GM12873 (cell line): ENCODE measurements around the gene UGP2.

ENCODE experiments used
- CTCF ChIP-seq: IDR thresholded peaks from 2 replicates; pipeline ENCODE4 v1.5.1; 2012; ENCODE audit warnings: low read depth, mild to moderate bottlenecking, moderate library complexity, low read length, control low read depth; ENCODE audit not compliant: insufficient read depth; ENCODE audit errors: missing control alignments

UGP2 gene

DNA sequence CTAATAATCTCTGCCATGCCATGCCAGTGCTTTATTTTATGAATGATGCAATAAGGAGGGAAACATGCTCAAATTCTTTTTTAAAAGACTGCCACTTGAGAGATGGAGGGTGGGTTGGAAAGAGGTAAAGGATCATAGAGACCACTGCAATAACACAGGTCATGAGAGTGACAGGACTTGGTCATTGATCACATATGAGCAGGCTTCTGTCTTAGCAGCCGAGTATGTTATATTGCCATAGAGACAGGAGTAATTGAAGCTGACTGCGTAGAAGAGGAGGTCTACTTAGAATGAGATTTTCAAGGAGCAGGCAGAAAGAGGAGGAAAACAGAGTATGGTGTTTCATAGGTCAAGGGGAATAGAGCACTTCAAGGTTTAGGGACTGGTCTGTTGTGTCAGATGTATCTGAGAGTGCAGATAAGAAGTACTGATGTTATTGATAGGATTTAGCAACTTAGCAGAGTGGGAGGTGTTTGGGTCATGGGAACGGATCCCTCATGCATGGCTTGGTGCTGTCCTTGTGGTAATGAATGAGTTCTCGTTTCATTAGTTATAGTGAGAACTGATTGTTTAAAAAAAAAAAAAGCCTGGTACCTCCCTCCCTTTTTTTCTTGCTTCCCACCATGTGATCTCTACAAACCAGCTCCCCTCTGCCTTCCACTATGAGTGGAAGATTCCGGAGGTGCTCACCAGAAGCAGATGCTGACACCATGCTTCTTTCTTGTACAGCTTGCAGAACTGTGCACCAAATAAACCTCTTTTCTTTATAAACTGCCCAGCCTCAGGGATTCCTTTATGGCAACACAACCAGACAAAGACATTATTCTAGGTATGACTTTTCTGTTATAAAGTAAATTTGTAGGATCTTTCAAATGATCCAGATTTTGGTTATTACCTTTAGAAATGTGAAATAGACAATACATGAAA lies 32.8 kb downstream of the UGP2 start:
- TF ChIP-seq CTCF, result no peak

- no peak for TF ChIP-seq CTCF
Measured at GRCh38 chr2:63875131-63875527, 33.4 kb downstream of the UGP2 start.

GRCh38 chr2:63875559-63876245 lies 34.0 kb downstream of the UGP2 start:
- TF ChIP-seq CTCF, result no peak

GRCh38 chr2:63876311-63876710 lies 34.6 kb downstream of the UGP2 start:
- TF ChIP-seq CTCF, result no peak

DNA sequence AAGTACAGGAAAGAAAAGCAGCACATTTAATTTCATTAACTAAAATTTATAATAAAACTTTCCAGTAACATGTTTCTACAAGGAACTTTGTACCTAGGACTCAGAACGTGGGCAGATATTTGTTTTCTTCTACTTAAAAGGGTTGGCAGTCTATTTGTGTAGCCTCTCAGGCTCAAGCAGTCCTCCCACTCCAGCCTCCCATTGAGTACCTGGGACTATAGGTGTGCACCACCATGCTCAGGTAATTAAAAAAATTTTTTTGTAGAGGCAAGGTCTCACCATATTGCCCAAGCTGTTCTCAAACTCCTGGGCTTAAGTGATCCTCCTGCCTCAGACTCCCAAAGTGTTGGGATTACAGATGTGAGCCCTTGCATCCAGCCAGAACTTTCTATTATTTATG lies 36.8 kb downstream of the UGP2 start:
- TF ChIP-seq CTCF, result no peak

DNA sequence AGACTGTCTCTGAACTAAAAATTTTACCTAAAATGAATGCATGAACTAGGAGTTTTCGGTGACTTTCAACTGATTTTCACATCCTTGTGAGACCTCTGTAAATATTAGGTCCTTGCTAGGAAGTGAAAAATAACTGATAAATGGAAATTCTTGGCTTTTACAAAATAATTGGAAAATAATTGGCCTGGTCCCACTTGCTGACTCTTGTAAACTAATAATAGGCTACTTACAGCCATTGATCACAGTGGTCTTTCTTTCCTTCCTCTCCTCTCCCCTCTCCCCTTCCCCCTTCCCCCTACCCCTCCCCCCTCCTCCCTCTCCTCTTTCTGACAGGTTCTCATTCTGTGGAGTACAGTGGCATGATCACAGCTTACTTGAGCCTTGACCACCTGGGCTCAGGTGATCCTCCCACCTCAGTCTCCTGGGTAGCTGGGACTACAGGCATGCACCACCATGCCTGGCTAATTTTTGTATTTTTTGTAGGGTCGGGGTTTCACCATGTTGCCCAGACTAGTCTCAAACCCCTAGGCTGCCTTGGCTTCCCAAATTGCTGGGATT lies 38.3 kb downstream of the UGP2 start:
- TF ChIP-seq CTCF, result no peak

DNA sequence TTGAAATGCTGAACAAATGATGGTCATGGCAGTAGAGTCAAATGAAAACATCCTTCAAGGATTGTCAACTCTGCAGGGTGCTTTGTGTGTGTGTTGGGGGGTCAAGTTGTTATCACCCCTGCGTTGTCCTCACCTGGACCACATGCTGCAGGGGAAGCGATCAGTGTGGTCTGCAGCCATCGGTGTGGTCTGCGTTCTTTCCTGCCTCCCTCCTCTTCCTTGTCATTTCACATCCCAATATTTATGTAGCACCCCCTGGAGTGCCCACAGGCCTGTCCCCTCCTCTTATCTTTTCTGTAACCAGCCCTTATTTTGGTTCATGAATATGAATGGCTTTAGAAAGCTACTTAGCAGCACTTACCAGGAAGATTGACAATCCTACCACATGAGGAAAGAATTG lies 38.9 kb downstream of the UGP2 start:
- TF ChIP-seq CTCF, result no peak
